Hepatocyte (in vitro differentiated cells): ENCODE results near the gene SLC10A2.

ENCODE experiments used
- CTCF ChIP-seq: fragments of 200-600 bp; sonication (generic); IDR thresholded peaks from 2 replicates; pipeline ENCODE4 v1.5.1; 2016; ENCODE audit warnings: antibody characterized with exemption, mild to moderate bottlenecking; ENCODE audit not compliant: poor library complexity
- EZH2 ChIP-seq: fragments of 200-600 bp; sonication (generic); IDR thresholded peaks from 2 replicates; pipeline ENCODE4 v1.6.1; 2016; ENCODE audit warnings: antibody characterized with exemption, mild to moderate bottlenecking, borderline replicate concordance
- EZH2phosphoT487 ChIP-seq: fragments of 200-600 bp; sonication (generic); IDR thresholded peaks from one replicate; pipeline ENCODE4 v1.6.1; 2018; ENCODE audit warnings: antibody characterized with exemption, mild to moderate bottlenecking, low read depth, moderate library complexity; ENCODE audit not compliant: unreplicated experiment, severe bottlenecking

- TF ChIP-seq CTCF (no peak), EZH2phosphoT487 (no peak), EZH2 (no peak)
These were observed 36.3 kb upstream of the SLC10A2 start for GRCh38 chr13:103102482-103102881.
